Stimulated activated CD4-positive, alpha-beta T cell treated with anti-CD3 and anti-CD28 coated beads, TNF-alpha, amount 100 ng/mL, for 24 hours (primary cell): ENCODE results near the gene KRT3.

Source experiments
- DNase-seq, 3 experiments: peaks; one replicate each; pipeline ENCODE4 v3.0.0-alpha.2; 2020; ENCODE audit warnings: low read depth in 3 of 3

Gene KRT3

DNA sequence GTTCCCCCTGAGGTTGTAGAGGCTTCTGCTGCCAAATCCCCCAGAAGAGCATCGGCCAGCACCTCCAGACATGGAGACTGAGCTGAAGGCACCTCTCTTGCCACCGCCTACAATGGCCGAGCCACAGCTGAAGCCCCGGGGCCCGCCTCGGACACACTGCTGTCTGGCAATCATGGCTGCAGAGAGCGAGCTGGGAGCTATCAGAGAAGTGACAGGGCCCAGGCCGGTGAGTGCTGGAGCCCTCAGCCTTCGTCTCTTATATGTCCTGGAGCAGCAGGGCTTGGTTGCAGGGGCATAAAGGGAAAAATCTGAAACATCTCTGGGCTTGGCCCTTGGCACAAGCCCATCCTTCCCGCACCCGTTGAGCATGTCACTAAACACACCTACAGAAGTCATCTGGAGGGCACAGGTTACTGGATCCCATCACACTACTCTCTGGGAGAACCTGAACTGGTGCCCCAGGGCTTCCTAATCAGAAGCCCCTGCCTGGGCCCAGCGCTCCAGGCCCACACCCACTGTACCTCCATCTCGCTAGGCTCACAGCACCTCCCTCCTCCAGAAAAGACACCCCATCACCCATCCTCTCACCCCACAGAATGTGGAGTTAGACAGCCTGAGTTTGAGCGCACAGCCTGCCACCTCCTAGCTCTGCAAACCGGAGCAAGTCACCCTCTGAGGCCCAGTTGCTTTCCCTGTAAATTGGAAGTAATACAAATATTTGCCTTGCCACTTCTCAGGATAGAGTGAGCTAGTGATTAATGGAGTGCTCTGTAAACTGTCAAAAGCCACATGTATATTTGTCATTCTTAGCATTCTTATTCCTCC is 18.2 kb upstream of the KRT3 start, which contains the start of gene KRT4:
Gene KRT4, minus strand, starts transcription at position 232 of the 825 bp plus-strand sequence. Its CDS starts 58 bp downstream, at position 174.
- no peak for DNase-seq

GRCh38 chr12:52813203-52813819 is 17.4 kb upstream of the KRT3 start:
- no peak for DNase-seq

GRCh38 chr12:52812749-52813148 is 16.8 kb upstream of the KRT3 start:
- DNase-seq = no peak

- DNase-seq = no peak
These were observed 16.1 kb upstream of the KRT3 start for GRCh38 chr12:52812073-52812400.

GRCh38 chr12:52811191-52812072 is 15.5 kb upstream of the KRT3 start:
- no peak for DNase-seq

GRCh38 chr12:52810554-52810953 is 14.6 kb upstream of the KRT3 start:
- no peak for DNase-seq

DNA sequence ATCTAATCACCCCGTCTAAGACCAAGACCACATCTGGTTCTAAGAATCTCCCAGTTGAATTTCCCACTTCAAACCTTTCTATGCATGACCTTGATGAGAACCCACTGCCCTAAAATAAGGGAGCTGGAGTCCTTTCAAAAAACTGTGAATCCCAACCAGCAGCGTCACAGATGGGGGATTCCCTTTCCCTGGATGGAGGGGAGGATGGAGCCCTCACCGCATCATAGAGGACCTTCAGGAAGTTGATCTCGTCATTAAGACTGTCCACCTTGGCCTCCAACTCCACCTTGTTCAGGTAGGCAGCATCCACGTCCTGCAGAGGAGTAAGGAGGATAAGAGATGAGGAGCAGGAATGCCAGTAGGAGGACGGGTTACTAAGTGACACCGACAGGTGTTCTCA is 13.2 kb upstream of the KRT3 start:
- no peak for DNase-seq

DNA sequence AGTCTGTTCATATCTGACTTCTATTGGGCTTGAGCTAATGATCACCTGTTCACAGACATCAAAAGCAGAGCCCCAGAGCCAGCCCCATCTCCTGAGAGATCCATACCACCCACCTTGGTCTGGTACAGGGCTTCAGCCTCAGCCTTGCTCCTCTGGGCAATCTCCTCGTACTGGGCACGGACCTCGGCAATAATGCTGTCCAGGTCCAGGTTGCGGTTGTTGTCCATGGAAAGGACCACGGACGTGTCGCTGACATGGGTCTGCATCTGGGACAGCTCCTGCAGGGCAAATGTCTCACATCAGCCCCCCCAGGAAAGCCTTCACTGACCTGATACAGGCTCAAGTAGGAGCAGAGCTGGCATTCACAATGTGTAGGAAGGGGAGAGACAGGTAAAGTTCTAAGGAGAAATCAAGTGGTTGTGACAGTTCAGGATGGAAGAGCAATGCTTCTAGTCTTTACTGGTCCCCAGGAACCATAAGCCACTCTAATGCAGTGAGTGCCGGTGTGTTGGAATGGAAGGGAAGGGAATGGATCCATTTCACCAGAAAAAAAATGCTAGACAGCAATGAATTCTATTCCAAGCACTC is 12.8 kb upstream of the KRT3 start:
- no peak for DNase-seq

DNA sequence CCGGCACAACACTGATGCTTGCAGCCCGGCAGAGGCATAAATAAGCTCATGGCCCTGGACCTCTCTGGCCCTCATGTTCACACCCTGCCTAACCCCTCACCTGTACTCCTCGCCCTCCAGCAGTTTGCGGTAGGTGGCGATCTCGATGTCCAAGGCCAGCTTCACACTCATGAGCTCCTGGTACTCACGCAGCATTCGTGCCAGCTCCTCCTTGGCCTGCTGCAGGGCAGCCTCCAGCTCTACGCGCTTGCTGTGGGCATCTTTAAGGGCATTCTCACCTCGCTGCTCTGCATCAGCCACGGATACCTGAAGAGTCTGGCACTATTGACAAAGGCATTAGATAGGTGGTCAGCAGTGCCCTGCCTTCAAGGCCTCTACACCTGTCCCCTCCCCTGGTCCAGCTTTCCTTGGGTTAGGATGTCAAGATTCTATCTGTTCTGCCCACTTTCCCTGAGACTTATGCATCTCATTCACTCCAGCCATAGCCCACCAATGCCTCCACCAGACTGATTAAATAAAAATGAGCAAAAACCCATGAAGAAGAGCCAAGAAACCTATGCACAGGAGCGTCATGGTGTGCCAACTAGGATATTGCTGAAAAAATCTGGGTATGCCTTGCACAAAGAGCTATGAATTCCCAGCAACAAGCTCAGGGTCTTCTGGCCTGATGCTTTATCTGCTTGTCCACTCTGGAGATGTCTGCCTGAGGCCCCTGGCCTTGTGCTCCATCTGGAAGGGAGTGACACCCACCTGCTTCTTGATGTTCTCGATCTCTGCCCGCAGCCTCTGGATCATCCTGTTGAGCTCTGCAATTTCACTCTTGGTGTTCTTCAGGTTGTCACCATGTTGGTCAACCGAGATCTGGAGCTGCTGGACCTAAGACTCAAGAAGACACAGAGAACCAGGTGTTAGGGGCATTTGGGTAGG is 11.9 kb upstream of the KRT3 start:
- no peak for DNase-seq

- DNase-seq = no peak
These were observed 11.1 kb upstream of the KRT3 start for GRCh38 chr12:52806821-52807543.

GRCh38 chr12:52806169-52806811 is 10.4 kb upstream of the KRT3 start:
- DNase-seq = no peak

GRCh38 chr12:52805739-52806138 is 9.8 kb upstream of the KRT3 start:
- no peak for DNase-seq

DNA sequence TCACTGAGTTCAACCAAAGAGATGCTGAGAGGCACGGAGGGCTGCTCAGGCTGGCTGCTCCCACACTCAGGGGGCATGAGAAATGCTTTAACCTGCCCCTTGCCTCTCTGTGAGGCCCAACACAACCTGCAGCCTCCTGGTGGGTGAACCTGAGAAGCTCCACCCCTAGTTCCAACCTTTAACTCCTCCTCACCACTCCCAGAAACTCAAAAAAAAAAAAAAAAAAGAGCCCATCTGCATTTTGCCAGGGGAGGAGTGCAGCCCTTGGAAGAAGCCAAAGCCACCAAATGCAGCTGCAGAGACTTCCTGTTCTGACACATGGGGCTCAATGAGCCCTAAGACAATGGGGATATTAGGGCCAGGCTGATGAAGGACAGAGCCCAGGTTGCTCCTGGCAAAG is 9.1 kb upstream of the KRT3 start:
- no peak for DNase-seq

DNA sequence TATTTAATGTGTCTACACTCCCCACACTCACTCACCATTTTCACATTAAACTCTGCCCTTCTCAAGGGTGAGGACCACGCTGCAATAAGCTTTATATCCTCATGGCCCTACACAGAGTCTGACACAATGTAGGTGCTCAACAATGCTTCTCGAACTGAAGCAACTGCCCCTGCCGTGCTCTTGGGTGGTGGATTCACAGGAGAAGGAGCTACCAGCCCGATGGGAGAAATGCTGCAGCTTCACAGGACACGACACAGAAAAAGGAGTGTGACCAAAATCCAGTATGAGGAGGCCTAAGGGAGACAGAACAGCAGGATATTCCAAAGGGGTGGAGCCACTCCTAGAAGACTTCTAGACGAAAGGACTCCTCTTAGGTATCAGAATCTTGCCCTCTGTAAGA is 6.5 kb upstream of the KRT3 start:
- DNase-seq = no peak

DNA sequence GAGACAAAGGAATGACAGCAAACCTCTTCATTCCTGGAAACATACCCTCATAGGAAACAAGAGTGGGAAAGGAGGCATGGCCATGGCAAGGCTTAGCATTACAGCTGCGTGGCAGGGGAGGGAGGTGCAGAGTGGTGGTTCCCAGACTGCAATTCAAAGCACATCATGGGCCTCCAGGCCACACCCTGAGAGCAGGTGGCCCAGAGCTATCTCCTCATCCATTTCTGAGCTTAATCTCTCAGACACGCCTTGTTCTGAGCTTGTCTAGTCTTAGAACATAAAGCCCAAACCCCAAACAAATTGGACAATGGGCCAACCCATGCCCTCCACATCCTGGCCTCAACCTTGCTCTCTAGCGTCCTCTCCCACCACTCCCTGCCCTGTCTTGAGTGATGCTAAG is 5.9 kb upstream of the KRT3 start:
- no peak for DNase-seq

- no peak for DNase-seq
These were observed 4.5 kb upstream of the KRT3 start for GRCh38 chr12:52800259-52800917.

GRCh38 chr12:52799505-52800211 is 3.7 kb upstream of the KRT3 start:
- DNase-seq = no peak

DNA sequence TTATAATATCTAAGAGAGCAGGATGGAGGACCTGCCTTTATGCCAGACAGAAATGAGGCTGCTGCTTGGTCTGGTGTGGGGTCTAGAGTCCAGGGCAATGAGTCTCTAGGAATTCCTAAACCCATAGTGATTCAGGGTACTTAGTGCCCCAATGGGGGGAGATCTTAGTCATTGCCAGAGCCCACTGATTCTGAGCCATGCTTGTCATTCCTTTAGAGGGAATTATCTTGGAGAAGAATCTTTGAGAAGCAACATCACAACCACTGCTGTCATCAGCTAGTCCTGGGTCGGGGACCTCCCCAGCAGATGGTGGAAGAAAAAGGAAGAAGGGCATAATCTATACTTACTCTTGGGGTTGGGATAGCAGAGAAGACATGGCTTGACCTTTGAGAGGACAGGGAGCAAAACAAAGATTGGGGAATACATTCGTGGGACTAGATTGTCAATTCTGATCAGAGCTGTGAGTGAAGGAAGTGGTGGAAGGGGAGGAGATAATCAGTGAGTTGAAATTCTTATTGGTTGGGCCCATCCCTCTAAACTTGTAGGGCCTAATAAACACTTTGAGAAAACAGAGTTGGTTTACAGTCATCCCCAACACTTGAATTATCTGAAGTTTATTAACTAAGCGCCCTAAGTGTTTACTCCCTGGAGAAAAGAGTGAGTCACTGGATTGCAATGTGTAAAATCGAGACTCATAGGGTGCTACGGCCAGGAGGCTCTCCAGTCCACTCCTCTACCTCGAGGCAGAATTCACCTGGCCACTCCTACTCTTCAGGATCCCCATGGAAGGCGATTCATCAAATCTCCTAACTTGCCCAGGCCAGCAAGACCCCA is 3.0 kb upstream of the KRT3 start:
- DNase-seq = no peak
